Endometrial microvascular endothelial cells (primary cell): ENCODE data around the gene PEMT. TPM values are rescaled to one million over a fixed set of nuclear protein-coding genes. Genes with fewer than 3 reads are reported as not detected.

Experiments
- in situ Hi-C: cut with HindIII; loops from 2 replicates; pipeline ENCODE4 v1.10.0; 2017; ENCODE audit warnings: low sequenced_read_pairs, low pct_unique_long_range_greater_than_20kb; ENCODE audit errors: inconsistent ontology term
- total RNA-seq: library from RNA; depleted of rRNA; stranded (reverse); fragments of >200 nt; gene quantifications from one replicate; pipeline ENCODE4 v1.2.3, GENCODE V29; 2015; ENCODE audit errors: inconsistent ontology term

PEMT gene
- total RNA-seq, 1 donor from 2014 or later, result 33.3 TPM

DNA sequence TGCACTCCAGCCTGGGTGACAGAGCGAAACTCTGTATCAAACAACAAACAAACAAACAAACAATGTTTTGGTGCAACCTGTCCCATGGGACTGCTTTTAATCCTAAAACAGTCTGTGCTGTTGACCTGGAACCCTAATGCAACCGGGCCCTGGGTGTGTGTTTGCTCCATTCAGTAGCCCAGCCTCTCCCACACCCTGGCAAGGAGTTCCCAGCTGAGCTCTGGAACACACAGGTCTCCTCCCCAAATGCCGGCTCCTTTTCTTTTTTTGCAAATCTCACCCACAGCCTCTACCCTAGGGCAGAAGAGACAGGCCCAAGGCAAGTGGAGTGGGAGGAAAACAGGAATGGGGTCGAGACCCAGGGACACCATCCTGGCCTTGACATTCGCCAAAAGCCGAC, 65.6 kb downstream of the PEMT start:
- in situ Hi-C loops, result loop anchor here (10.0 kb wide), 1 partner anchor 69 kb away; the partner anchor contains the start of gene PEMT

DNA sequence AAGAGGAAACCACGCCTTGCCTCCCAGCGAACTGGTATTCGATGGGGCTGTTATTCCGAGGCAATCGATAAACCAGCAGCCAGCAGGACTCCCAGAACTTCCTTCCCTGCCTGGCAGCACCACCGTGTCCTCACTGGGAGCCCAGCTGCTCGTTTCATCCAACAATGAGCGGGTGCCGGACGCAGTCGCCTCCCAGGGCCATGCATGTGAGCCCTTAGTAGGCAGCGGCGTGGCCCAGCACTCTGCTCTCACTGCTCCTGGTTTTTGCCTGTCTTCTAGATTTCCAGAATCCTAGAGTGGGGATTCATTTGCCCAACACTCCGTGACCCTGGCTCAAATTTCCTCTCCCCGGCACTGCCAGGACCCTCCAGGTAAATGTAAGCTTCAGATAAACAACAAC, 66.2 kb downstream of the PEMT start:
- in situ Hi-C loops, result loop anchor here (10.0 kb wide), 1 partner anchor 69 kb away; the partner anchor contains the start of gene PEMT

DNA sequence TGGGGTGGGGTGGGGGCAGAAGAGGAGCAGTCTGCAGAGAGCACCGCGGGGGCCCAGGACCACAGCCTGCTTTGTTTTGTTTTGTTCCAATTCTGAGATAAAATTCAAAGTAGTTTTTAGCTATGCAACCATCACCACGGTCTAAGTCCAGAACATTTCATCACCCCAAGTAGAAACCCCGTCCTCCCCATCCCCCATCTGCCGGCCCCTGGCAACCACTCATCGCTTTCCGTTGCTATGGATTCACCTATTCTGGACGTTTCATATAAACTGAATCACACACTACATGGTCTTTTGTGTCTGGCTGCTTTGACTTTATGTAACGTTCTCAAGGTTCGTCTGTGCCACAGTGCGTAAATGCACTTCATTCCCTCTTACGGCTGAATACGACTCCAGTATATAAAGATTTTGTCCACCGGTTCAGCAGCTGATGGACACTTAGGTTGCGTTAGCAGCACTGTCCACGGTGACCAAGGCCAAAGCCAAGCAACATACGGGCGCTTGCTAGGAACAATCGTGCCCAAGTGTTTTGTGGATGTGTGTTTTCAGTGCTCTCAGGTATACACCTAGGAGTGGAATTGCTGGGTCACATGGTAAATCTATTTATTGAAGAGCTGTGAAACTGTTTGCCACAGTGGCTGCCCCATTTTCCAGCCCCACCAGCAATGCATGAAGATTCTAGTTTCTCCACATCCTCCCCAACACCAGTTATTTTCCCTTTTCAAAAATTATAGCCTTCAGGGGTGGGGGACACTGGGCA, 67.6 kb downstream of the PEMT start:
- in situ Hi-C loops, result loop anchor here (10.0 kb wide), 1 partner anchor 71 kb away; the partner anchor contains the start of gene PEMT

DNA sequence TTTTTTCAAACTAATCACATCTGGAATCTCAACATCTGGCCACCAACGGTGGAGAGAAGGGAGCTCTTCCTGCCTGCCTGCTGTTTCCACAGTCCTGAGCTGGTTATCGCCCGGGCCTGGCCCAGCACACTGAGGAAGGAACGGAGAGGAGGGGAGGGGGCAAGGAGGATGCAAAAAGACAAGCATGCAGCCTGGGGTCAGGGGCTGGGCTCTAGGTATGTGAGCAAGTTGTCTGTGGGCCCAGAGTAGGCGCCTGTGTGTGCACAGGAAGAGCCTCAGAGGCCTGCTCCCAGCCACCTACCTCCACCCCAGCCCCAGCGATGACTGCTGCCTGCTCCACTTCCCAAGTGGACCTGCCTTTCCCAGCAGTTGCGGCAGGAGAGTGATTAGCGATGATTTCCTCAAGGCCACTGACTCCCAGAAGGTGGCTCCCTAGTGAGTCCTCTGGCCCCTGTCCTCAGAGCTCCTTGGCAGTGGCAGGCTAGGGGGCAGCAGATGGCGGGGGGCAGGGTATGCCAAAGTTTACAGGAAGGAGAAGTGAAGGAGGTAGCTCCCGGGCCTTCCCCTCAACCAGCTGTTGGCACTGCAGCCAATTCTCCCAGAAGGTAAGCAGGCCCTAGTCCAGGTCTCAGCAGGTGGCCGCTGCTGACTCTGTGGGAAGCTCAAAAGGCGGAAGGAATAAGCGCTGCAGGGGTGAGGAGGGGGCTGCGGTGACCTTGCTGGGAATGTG, 68.3 kb downstream of the PEMT start:
- in situ Hi-C loops, result loop anchor here (10.0 kb wide), 1 partner anchor 72 kb away; the partner anchor contains the start of gene PEMT

DNA sequence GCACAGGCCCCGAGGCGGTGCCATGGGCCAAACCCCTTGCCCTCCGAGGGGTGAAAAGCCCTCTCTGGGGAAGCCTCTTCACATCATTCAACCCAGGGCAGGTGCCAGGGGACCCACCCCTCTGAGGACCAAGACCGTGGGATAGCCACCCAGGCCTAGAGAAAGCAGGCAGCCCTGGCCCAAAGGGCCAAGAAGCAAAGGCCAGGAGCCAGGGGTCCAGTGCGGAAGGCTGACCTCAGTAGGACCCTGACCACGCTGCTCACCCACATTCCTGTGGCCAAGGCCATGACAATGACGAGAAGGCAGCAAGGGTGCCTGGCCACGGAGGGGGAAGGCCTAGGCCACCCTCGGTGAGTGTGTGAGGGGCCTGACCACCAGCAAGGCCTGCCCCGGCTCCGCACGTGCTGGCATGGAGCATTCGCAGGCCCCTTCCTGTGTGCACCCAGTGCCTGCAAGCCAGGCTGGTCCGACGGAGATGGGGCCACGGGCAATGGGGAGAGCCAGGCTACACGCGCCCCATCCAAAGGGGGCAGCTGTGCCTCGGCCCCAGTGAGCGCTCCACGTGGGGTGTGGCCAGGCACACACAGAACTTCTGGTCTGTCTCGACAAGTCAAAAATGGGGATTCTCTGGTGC, 70.8 kb downstream of the PEMT start:
- in situ Hi-C loops, result loop anchor here (10.0 kb wide), 1 partner anchor 74 kb away; the partner anchor contains the start of gene PEMT

DNA sequence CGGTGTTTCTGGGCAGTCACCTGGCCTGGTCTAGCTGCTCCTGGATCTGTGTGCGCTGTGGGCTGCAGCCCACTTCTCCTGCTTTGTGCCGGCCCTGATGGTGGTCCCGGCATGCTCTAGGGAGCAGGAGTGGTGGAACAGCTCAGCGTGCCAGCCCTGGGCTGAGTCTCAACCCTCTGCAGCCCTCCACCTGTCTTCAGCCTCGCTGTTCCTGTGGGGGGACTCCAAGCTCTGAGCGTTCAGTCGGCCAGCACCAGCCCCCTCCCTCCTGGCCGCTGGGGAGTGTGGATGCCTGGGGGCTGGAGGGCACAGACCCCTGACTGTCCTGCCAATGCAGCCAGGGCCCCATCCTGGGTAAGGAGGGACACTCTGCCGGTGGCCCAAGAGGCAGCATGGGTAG, 71.6 kb downstream of the PEMT start:
- in situ Hi-C loops, result loop anchor here (10.0 kb wide), 1 partner anchor 75 kb away; the partner anchor contains the start of gene PEMT

DNA sequence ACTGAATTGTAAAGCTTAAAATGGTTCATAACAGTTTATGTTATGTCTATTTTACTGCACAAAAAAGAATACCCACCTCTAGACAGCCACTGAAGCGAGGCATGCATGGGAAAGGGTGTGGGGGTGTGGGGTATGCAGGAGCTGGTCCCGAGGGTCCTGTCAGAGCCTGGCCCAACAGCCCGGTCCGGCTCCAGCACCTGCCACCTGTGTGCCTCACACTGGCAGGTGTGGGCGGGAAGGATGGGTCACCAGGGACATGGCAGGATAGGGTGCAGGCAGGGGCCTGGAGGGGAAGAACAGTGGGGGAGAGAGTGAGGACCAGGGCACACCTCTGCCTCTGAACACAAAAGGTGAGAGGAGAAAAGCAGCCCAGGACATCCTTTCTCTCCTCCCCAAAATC, 72.6 kb downstream of the PEMT start:
- in situ Hi-C loops, result no loop called here

DNA sequence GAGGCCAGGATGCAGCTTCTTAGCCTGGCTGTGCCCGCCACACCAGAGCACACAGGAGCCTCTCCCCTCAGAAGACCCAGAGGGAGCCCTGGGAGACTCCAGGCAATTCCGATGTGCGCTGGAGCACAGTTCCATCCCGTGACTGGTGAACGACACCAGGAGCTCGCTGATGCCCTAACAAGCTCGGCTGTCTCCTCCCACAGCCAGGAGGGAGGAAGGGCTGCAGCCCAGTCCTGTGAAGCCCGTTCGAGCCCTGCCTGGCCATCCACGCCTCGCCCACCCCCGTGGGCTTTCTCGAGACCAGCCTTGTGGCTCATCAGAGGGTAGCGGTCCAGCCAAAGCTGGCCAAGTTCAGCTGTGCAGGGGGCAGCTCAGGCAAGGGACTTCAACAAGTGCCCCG, 73.5 kb downstream of the PEMT start:
- in situ Hi-C loops, result no loop called here

DNA sequence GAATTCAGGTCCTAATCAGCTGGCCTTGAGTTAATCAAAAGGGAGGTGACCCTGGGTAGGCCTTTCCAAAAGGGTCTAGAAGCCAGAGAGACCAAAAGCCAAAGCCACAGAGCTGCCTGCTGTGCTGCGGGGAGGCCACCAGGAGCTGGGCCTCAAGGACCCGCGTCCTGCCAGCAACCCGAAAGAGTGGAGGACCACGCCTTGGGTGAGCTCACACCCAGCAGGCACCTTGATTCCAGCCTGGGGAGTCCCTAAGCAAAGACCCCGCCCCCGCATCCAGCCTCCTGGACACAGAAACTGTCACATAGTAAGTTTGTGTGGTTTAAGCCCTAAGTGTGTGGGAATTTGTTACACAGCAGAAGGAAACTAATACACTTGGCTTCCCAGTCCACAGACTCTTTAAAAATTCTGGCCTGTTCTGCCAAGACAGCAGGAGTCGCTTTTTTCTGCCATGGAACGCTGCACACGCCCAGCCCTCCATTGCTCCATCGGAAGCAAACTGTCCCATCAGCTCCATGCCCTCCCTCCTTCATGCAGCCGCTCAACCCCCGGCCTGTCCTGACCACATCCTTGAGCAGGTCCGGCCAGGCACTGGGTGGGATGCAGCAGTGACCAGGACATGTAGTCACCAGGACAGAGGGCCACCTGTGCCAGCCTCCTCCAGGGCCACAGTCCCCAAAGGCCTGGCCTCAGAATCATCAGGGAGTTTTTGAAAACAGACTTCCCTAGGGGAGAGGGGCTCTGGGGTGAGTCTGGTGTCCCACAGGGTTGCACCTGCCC, 74.4 kb downstream of the PEMT start:
- in situ Hi-C loops, result no loop called here

DNA sequence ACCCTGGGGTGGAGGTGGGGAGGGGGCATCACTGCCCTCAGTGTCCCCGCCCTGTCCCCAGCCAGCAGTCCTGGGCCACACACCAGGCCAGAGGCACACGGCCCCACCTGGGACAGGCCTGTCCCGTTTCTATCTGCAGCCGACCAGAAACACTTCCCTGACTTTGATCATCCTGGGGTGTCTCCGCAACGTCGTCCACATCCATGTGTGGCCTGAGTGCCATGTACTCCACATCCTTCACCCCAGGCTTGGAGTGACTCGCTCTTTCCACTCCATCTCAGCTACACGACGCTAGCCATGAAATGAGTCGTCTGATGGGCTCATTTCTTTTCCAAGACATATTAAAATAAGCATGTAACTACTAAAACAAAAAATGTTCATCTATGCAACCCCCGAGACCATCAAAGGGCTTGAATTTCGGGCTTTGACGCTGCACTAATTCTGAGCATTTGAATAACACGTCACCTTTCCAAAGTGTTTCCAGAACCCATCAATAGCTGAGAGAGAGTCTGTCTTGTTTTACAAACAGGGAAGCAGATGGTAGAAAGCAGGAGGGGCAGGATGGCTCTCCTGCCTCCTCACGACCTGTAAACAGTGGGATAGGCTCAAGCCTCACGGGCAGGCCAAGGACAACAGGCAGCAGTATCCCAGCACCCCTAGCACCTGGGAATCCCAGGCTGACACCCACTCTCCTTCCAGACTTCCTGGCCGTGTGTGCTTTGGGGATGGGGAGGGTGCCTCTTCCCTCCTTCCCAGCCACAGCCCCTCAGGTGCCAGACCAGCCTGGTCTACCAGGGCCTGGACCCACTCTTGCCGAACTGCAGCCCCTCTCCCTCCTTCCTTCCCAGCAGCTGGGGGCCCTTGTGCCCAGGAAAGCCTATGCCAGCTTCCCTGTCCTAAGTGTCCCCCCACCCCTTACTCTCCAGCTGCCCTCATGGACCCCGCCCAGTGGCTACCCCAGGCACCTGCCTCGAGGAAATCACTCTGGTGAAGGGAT, 75.3 kb downstream of the PEMT start:
- in situ Hi-C loops, result no loop called here

DNA sequence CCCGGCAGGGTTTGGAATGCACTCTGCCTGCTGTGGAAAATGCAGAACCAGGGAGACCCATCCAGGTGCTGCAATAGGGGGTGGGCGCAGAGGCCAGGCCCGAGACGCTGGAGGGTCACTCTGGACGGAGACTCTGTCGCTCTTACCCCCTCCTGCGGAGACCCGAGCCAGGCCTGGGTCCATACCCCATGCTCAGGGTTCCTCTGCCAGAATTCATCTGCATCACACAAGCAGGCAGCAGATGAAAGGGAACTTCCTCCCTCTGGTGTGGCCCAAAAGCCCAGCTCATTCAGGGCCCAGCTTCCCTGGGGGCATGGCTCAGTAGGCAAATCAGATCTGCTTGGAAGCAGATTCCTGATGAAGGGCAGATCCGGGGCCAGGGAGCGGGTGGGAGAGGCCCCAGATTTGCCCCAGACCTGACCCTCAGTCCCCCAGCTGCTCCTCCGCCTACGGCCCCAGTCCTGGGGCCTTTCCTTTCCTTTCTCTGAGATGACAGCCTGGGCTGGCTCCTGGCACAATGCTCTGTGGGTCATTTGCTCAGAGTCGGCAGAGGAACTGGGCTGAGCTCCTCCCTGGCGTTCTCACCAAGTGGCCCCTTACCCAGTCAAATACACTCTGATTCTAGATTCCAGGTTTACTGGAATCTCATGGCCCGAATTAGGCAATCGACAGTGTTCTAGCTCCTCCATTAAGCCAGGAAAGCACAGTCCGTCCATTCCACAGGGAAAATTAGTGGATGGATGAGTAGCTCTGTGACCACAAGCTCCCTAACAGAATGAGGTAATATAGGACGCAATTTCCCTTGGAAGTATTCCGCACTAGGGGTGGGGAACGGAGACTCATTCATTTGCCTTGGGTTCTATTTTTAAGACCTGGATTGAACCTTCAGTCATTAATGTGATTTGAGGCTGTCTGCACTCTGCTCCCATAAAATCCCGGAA, 76.2 kb downstream of the PEMT start:
- in situ Hi-C loops, result no loop called here

DNA sequence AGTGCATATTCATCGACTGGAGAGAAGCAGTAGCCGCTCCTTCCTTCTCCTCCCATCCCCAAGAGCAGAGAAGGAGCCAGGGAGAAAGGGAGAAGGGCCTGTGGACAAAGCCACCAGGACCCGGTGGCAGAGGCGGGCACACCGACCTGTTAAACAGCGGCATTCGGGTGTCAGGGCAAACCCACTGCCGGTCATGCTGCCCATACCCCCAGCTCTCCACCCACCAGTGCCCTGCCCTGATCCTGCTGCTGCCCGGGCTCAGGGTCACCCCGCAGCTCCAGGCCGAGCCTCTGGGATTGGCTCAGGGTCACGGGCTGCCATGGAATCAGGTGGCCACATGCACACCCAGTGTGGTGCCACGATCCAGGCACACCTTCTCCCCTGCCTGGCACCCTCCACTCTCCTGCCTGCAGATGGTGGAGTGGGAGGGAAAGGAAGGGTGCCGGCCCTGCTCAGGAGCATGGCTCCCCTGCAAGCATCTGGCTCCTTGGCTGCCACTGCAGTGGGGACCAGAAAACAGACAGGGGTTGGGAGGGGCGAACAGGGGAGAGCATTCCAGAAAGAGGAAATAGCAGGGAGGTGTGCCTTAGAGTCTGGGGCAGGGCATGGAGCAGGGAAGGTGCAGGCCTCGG, 77.0 kb downstream of the PEMT start:
- in situ Hi-C loops, result no loop called here

DNA sequence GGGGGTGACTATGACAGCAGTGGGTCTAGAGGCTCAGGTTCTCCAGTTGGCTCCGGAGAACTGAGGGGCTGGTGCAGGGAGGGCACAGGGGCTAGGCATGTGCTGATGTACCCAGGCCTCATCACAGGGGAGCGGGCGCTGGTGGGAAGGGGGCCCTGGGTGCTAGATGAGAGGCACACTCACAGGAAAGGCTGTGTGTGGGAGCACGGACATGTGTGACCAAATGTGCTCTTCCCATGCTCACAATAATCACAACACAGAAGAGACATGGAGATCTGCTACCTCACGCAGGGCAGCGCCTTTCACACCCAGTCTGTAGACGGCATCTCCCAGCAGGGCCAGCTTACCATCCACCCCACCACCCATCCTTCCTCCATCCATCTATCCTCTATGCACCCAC, 77.9 kb downstream of the PEMT start:
- in situ Hi-C loops, result no loop called here

DNA sequence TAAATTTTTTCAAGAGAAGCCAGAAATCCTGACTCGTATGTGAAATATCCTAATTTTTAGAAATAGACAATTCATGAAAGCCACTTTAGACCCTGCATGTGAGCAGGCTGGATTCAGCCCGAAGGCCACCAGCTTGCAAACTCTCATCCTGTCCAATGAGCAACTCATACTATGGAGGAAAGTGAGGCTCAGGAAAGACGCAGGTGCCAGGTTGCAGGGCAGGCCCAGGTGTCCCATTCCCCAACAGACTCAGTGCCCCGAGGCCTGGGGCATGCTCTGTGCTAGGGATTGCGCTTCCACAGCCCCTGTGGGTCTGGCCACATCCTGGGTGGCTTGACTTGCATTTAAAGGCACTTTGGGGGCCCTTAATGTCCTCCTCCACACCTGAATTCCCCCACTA, 78.6 kb downstream of the PEMT start:
- in situ Hi-C loops, result no loop called here

DNA sequence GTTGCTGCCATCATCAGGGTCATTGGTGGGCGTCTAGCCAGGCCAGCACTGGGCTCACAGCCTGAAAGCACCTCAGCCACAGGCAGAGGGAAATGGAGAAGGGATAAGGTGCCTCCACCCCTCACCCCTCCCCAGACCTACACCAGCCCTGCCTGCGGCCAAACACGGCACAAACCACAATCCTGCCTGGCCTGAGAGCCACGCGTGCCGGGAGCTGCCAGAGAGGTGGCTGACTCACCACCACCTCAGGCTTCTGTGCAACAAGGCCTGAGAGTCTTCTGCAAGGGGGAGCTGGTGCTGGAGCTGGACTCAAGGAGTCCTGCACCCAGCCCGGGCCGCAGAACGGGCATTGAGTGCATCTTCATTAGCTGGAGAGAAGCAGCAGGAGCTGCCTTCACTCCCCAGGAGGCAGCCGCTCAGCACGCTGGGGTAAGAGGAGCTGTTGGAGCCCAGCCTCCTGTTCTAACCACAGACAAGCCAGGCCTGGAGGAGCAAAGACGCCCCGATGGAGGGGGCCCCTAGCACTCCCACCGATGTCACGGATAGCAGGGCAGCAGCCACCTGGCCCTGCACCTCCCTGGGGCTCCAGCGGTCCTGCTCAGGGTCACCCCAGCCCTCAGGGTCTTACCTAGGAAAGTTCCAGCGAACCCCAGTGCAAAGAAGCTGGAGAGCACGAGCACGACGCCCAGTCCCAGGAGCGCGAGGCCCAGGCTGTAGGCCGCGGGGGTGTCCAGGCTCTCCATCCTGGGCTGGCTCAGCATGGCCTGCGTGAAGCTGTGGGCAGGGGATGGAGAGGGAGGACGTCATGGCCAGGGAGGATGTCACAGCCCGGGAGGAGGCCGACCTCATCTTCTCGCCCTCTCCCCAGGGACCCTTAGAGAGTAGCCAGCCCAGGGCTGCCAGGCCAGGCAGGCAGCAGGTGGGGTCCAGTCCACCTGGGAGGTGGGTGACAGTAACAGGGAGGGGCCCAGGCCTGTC, 79.3 kb downstream of the PEMT start:
- in situ Hi-C loops, result no loop called here
